ENCODE results near the gene PCDHGA11.
A peak's percentile ranks its signal among the peaks of the same experiment; 100 is the strongest.
"Not testable (repeated sequence)": the region's sequence is repeated elsewhere in the genome, so short reads cannot be mapped to it uniquely, and the experiment has no call there.

Gene PCDHGA11

GRCh38 chr5:141430332-141431113 is 9.7 kb downstream of the PCDHGA11 start, which contains the start of gene PCDHGA12:
Gene PCDHGA12, plus strand, starts transcription at chr5:141430507. Its CDS starts 253 bp downstream, at chr5:141430760.
- no peak for TF ChIP-seq JUND (IDR thresholded peaks at IDR 0.05; ENCODE audit: low read depth)
- in situ Hi-C loops (cut with HindIII; ENCODE audit: low pct_unique_long_range_greater_than_20kb, low sequenced_read_pairs) = no loop called here
- no peak for DNase-seq (ENCODE audit: low read depth in 1 of 2, low spot score in 1 of 2)

GRCh38 chr5:141431286-141431685 is 10.4 kb downstream of the PCDHGA11 start:
- DNase-seq (ENCODE audit: low read depth in 1 of 2, low spot score in 1 of 2) = no peak
- in situ Hi-C loops (cut with HindIII; ENCODE audit: low pct_unique_long_range_greater_than_20kb, low sequenced_read_pairs) = no loop called here
- TF ChIP-seq JUND (IDR thresholded peaks at IDR 0.05; ENCODE audit: low read depth) = no peak

- in situ Hi-C loops (cut with HindIII; ENCODE audit: low pct_unique_long_range_greater_than_20kb, low sequenced_read_pairs); DNase-seq (ENCODE audit: low read depth in 1 of 2, low spot score in 1 of 2): not testable (repeated sequence)
These were observed 11.5 kb downstream of the PCDHGA11 start for GRCh38 chr5:141432308-141432707.

GRCh38 chr5:141432726-141433125 is 11.9 kb downstream of the PCDHGA11 start:
- in situ Hi-C loops (cut with HindIII; ENCODE audit: low pct_unique_long_range_greater_than_20kb, low sequenced_read_pairs) = not testable (repeated sequence)

GRCh38 chr5:141434006-141434405 is 13.2 kb downstream of the PCDHGA11 start:
- in situ Hi-C loops (cut with HindIII; ENCODE audit: low pct_unique_long_range_greater_than_20kb, low sequenced_read_pairs) = no loop called here
- no peak for TF ChIP-seq JUND (IDR thresholded peaks at IDR 0.05; ENCODE audit: low read depth)
- DNase-seq (ENCODE audit: low read depth in 1 of 2, low spot score in 1 of 2) = no peak

More at GRCh38 chr5:141432726-141433125, 11.9 kb downstream of the PCDHGA11 start:
- DNase-seq (ENCODE audit: low read depth in 1 of 2, low spot score in 1 of 2) = not testable (repeated sequence)

GRCh38 chr5:141437221-141437620 is 16.4 kb downstream of the PCDHGA11 start:
- no peak for TF ChIP-seq JUND (IDR thresholded peaks at IDR 0.05; ENCODE audit: low read depth)
- DNase-seq (ENCODE audit: low read depth in 1 of 2, low spot score in 1 of 2) = no peak
- in situ Hi-C loops (cut with HindIII; ENCODE audit: low pct_unique_long_range_greater_than_20kb, low sequenced_read_pairs) = no loop called here

GRCh38 chr5:141439411-141440141 is 18.7 kb downstream of the PCDHGA11 start:
- TF ChIP-seq JUND (IDR thresholded peaks at IDR 0.05; ENCODE audit: low read depth) = no peak
- DNase-seq (ENCODE audit: low read depth in 1 of 2, low spot score in 1 of 2) = peak in 1 of 2 experiments; percentile 89
- in situ Hi-C loops (cut with HindIII; ENCODE audit: low pct_unique_long_range_greater_than_20kb, low sequenced_read_pairs) = no loop called here

GRCh38 chr5:141440341-141440740 is 19.5 kb downstream of the PCDHGA11 start:
- DNase-seq (ENCODE audit: low read depth in 1 of 2, low spot score in 1 of 2) = no peak
- in situ Hi-C loops (cut with HindIII; ENCODE audit: low pct_unique_long_range_greater_than_20kb, low sequenced_read_pairs) = no loop called here
- no peak for TF ChIP-seq JUND (IDR thresholded peaks at IDR 0.05; ENCODE audit: low read depth)

- DNase-seq (ENCODE audit: low read depth in 1 of 2, low spot score in 1 of 2) = no peak
- in situ Hi-C loops (cut with HindIII; ENCODE audit: low pct_unique_long_range_greater_than_20kb, low sequenced_read_pairs) = no loop called here
- no peak for TF ChIP-seq JUND (IDR thresholded peaks at IDR 0.05; ENCODE audit: low read depth)
These were observed 20.8 kb downstream of the PCDHGA11 start for GRCh38 chr5:141441571-141442170.

GRCh38 chr5:141465351-141465750 is 44.5 kb downstream of the PCDHGA11 start:
- no peak for DNase-seq (ENCODE audit: low read depth in 1 of 2, low spot score in 1 of 2)
- TF ChIP-seq JUND (IDR thresholded peaks at IDR 0.05; ENCODE audit: low read depth) = no peak
- in situ Hi-C loops (cut with HindIII; ENCODE audit: low pct_unique_long_range_greater_than_20kb, low sequenced_read_pairs) = no loop called here
